ENCODE data around the gene DIO3. TPM values are rescaled to one million over a fixed set of nuclear protein-coding genes. Genes with fewer than 3 reads are reported as not detected.

Gene DIO3
- total and polyA plus RNA-seq, 2 donors (not counting 1 experiment from before 2014, with no cell fraction given) = not detected

DNA sequence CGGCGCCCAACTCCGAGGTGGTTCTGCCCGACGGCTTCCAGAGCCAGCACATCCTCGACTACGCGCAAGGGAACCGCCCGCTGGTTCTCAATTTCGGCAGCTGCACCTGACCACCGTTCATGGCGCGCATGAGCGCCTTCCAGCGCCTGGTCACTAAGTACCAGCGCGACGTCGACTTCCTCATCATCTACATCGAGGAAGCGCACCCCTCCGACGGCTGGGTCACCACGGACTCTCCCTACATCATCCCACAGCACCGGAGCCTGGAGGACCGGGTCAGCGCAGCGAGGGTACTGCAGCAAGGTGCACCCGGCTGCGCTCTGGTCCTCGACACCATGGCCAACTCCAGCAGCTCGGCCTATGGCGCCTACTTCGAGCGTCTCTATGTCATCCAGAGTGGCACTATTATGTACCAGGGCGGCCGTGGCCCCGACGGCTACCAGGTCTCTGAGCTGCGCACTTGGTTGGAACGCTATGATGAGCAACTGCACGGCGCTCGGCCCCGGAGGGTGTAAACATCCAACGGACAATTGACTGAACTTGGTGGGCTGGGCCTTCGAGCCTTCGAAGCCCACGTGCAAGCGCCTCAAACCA, 699 bp downstream of the DIO3 start:
- no peak overlapping the region for H3K27ac ChIP-seq (ENCODE audit: low read length in 2 of 2)
- H3K4me3 ChIP-seq (ENCODE audit: control extremely low read depth in 1 of 5, extremely low read depth in 1 of 5, insufficient read depth in 1 of 5, low read depth in 2 of 5, low read length in 4 of 5) = no peak overlapping the region
- intact Hi-C loops (cut with micrococcal nuclease) = no loop called here
- POLR2A ChIA-PET = no interaction called here
- H3K9ac ChIP-seq (ENCODE audit: low read length) = no peak overlapping the region
- no peaks in the 10 kb centered on the region for H4K20me1 ChIP-seq (ENCODE audit: control insufficient read depth, insufficient read depth, low read length, poor library complexity, severe bottlenecking)
- peaks cover 0 to 28% of the 10 kb centered on the region in 2 donors for H3K4me1 ChIP-seq (ENCODE audit: control insufficient read depth in 2 of 2, insufficient read depth in 2 of 2, low read length in 2 of 2)
- peaks cover 10% of the 10 kb centered on the region for H3K4me1 Mint-ChIP-seq
- 76% methylated on average over 48 of the region's 51 CpGs for WGBS (ENCODE audit: insufficient coverage)
- H3K4me3 Mint-ChIP-seq = no peak overlapping the region
- peaks cover 0 to 37% (median 7%) of the 10 kb centered on the region in 3 donors for H3K9me3 ChIP-seq (ENCODE audit: control extremely low read depth in 1 of 3, control insufficient read depth in 2 of 3, insufficient read depth in 1 of 3, low read length in 2 of 3)
- CTCF ChIA-PET = no interaction called here
- H3K79me2 ChIP-seq (ENCODE audit: control insufficient read depth, insufficient read depth, low read length) = no peaks in the 10 kb centered on the region
- no peak for ATAC-seq (ENCODE audit: low read depth)
- H3K4me2 ChIP-seq (replicated peaks; ENCODE audit: low read depth, low read length, poor library complexity, severe bottlenecking) = no peak overlapping the region
- H2AFZ ChIP-seq (ENCODE audit: insufficient read depth, low read depth, low read length, poor library complexity, severe bottlenecking) = no peak overlapping the region
- TF ChIP-seq EZH2 (IDR thresholded peaks at IDR 0.05; ENCODE audit: borderline replicate concordance, insufficient read depth, low read depth, low read length, poor library complexity, severe bottlenecking) = no peak
- peaks cover 51% of the 10 kb centered on the region for H3K27me3 Mint-ChIP-seq
- H3K9me3 Mint-ChIP-seq (ENCODE audit: insufficient read depth) = no peaks in the 10 kb centered on the region
- no peaks in the 10 kb centered on the region for H3K36me3 ChIP-seq (replicated peaks in 1 of 2; ENCODE audit: control extremely low read depth in 1 of 2, control insufficient read depth in 1 of 2, extremely low read depth in 1 of 2, insufficient read depth in 2 of 2, low read length in 1 of 2)
- DNase-seq = no peak
- no peak overlapping the region for H3K27ac Mint-ChIP-seq
- H3K27me3 ChIP-seq (replicated peaks in 1 of 4; ENCODE audit: control extremely low read depth in 1 of 4, control insufficient read depth in 3 of 4, insufficient read depth in 4 of 4, low read length in 3 of 4) = peaks cover 0 to 81% (median 32%) of the 10 kb centered on the region in 4 experiments

DNA sequence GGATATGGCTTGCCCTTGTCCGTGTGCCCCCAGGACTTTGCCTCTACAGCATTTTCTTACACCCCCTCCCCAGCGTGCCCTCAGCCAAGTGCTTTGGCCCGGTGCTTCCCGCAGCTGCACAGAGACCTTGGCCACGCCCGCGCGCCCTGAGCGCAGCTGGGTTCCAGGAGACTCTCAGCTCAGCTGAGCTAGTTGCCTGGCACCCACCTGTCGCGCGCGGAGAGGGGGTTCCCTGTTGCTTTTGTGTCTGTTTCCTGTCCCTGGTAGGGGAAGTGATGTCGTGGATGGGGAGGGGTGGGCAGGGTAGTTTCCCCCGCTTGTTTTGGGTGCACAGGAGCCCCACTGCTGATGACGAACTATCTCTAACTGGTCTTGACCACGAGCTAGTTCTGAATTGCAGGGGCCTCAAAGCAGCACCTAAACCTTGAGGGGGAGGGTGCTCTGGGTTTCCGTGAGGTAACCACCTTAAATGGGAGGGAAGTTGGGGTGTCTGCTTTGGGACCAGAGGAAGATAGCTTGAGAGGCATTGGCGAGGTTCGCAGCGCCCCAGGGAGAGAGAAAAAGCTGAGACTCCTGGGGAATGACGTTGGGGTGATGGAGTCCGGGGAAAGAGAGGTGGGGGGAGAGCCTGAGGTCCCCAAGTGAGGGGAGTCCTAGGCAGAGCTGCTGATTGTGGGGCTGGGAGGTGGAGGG, 1.5 kb downstream of the DIO3 start:
- peaks cover 0 to 81% (median 33%) of the 10 kb centered on the region in 4 experiments for H3K27me3 ChIP-seq (replicated peaks in 1 of 4; ENCODE audit: control extremely low read depth in 1 of 4, control insufficient read depth in 3 of 4, insufficient read depth in 4 of 4, low read length in 3 of 4)
- Mint-ChIP-seq H3K27me3 (peaks cover 55% of the 10 kb centered on the region), H3K4me3 (no peak overlapping the region), H3K4me1 (peaks cover 10% of the 10 kb centered on the region), H3K27ac (peak overlapping the region; percentile 37), H3K9me3 (ENCODE audit: insufficient read depth) (no peaks in the 10 kb centered on the region)
- WGBS (ENCODE audit: insufficient coverage) = 9% methylated on average over 23 of the region's 23 CpGs
- peak overlapping the region in 1 of 5 experiments; percentile 15 for H3K4me3 ChIP-seq (ENCODE audit: control extremely low read depth in 1 of 5, extremely low read depth in 1 of 5, insufficient read depth in 1 of 5, low read depth in 2 of 5, low read length in 4 of 5)
- H3K4me2 ChIP-seq (replicated peaks; ENCODE audit: low read depth, low read length, poor library complexity, severe bottlenecking) = peak overlapping the region; percentile 32
- ChIA-PET CTCF (no interaction called here), POLR2A (no interaction called here)
- H3K9me3 ChIP-seq (ENCODE audit: control extremely low read depth in 1 of 3, control insufficient read depth in 2 of 3, insufficient read depth in 1 of 3, low read length in 2 of 3) = peaks cover 0 to 37% (median 7%) of the 10 kb centered on the region in 3 donors
- intact Hi-C loops (cut with micrococcal nuclease) = no loop called here
- no peak for ATAC-seq (ENCODE audit: low read depth)
- H3K36me3 ChIP-seq (replicated peaks in 1 of 2; ENCODE audit: control extremely low read depth in 1 of 2, control insufficient read depth in 1 of 2, extremely low read depth in 1 of 2, insufficient read depth in 2 of 2, low read length in 1 of 2) = no peaks in the 10 kb centered on the region
- peak; percentile 23 for DNase-seq
- no peak overlapping the region for H3K9ac ChIP-seq (ENCODE audit: low read length)
- H3K27ac ChIP-seq (ENCODE audit: low read length in 2 of 2) = no peak overlapping the region
- no peak for TF ChIP-seq EZH2 (IDR thresholded peaks at IDR 0.05; ENCODE audit: borderline replicate concordance, insufficient read depth, low read depth, low read length, poor library complexity, severe bottlenecking)
- TF ChIP-seq, protein P1, sequence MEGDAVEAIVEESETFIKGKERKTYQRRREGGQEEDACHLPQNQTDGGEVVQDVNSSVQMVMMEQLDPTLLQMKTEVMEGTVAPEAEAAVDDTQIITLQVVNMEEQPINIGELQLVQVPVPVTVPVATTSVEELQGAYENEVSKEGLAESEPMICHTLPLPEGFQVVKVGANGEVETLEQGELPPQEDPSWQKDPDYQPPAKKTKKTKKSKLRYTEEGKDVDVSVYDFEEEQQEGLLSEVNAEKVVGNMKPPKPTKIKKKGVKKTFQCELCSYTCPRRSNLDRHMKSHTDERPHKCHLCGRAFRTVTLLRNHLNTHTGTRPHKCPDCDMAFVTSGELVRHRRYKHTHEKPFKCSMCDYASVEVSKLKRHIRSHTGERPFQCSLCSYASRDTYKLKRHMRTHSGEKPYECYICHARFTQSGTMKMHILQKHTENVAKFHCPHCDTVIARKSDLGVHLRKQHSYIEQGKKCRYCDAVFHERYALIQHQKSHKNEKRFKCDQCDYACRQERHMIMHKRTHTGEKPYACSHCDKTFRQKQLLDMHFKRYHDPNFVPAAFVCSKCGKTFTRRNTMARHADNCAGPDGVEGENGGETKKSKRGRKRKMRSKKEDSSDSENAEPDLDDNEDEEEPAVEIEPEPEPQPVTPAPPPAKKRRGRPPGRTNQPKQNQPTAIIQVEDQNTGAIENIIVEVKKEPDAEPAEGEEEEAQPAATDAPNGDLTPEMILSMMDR (IDR thresholded peaks at IDR 0.05) = no peak
- H2AFZ ChIP-seq (ENCODE audit: insufficient read depth, low read depth, low read length, poor library complexity, severe bottlenecking) = no peak overlapping the region
- no peaks in the 10 kb centered on the region for H3K79me2 ChIP-seq (ENCODE audit: control insufficient read depth, insufficient read depth, low read length)
- peaks cover 0 to 28% of the 10 kb centered on the region in 2 donors for H3K4me1 ChIP-seq (ENCODE audit: control insufficient read depth in 2 of 2, insufficient read depth in 2 of 2, low read length in 2 of 2)
- H4K20me1 ChIP-seq (ENCODE audit: control insufficient read depth, insufficient read depth, low read length, poor library complexity, severe bottlenecking) = no peaks in the 10 kb centered on the region
